Activated CD8-positive, alpha-beta memory T cell treated with anti-CD3 and anti-CD28 coated beads, Interleukin-2, amount 50 U/mL, for 1 hour (primary cell): ENCODE measurements around the gene KREMEN1.

Experiments used
- DNase-seq: peaks from one replicate; pipeline ENCODE4 v3.0.0-alpha.2; 2020; ENCODE audit errors: extremely low read depth

The KREMEN1 gene

GRCh38 chr22:29149841-29150555, 77.2 kb downstream of the KREMEN1 start:
- no peak for DNase-seq

- DNase-seq: no peak
Observed at GRCh38 chr22:29150701-29151100, 77.9 kb downstream of the KREMEN1 start.

GRCh38 chr22:29151316-29151715, 78.5 kb downstream of the KREMEN1 start:
- DNase-seq: no peak

- no peak for DNase-seq
Observed at GRCh38 chr22:29152045-29152953, 79.5 kb downstream of the KREMEN1 start.

- DNase-seq: no peak
Observed at GRCh38 chr22:29152954-29153719, 80.3 kb downstream of the KREMEN1 start.

- peak; percentile 34 for DNase-seq
Observed at GRCh38 chr22:29154364-29155048, 81.7 kb downstream of the KREMEN1 start.

GRCh38 chr22:29155966-29156365, 83.1 kb downstream of the KREMEN1 start:
- DNase-seq: no peak

- DNase-seq: no peak
Observed at GRCh38 chr22:29156507-29156906, 83.7 kb downstream of the KREMEN1 start.

GRCh38 chr22:29157759-29158535, 85.1 kb downstream of the KREMEN1 start:
- DNase-seq: no peak

- DNase-seq: no peak
Observed at GRCh38 chr22:29158546-29158945, 85.7 kb downstream of the KREMEN1 start.

GRCh38 chr22:29163808-29164207, 91.0 kb downstream of the KREMEN1 start:
- DNase-seq: no peak

GRCh38 chr22:29165321-29166060, 92.7 kb downstream of the KREMEN1 start:
- no peak for DNase-seq

- DNase-seq: no peak
Observed at GRCh38 chr22:29166180-29166579, 93.3 kb downstream of the KREMEN1 start.

- DNase-seq: peak; percentile 4
Observed at GRCh38 chr22:29167032-29167911, 94.4 kb downstream of the KREMEN1 start.

GRCh38 chr22:29171721-29172120, 98.9 kb downstream of the KREMEN1 start:
- no peak for DNase-seq

GRCh38 chr22:29172216-29172615, 99.4 kb downstream of the KREMEN1 start:
- DNase-seq: no peak

GRCh38 chr22:29175312-29175835, 102.5 kb downstream of the KREMEN1 start:
- DNase-seq: no peak

- DNase-seq: no peak
Observed at GRCh38 chr22:29183971-29184848, 111.4 kb downstream of the KREMEN1 start.
